Neutrophil (primary cell): Measurements from ENCODE around the gene PRRC1.

ENCODE experiments used
- H3K27ac ChIP-seq: fragments of 200-600 bp; sonication (generic); 2 replicates; pipeline ENCODE4 v1.5.1; 2016; ENCODE audit warnings: mild to moderate bottlenecking, moderate library complexity
- H3K27me3 ChIP-seq: fragments of 200-600 bp; sonication (generic); 2 replicates; pipeline ENCODE4 v1.6.0; 2016; ENCODE audit warnings: mild to moderate bottlenecking
- H3K36me3 ChIP-seq: fragments of 200-600 bp; sonication (generic); 2 replicates; pipeline ENCODE4 v1.5.1; 2017
- H3K4me1 ChIP-seq, 2 experiments: fragments of 200-600 bp in 1 of 2; sonication (generic) in 1 of 2; 1 replicate in 1 of 2; 2 replicates in 1 of 2; pipeline versions ENCODE4 v1.5.1 to v1.6.1; 2013 to 2016; ENCODE audit warnings: low read depth in 1 of 2, low read length in 1 of 2, mild to moderate bottlenecking in 1 of 2, moderate library complexity in 1 of 2; ENCODE audit not compliant: control insufficient read depth in 1 of 2, insufficient read depth in 1 of 2
- H3K4me3 ChIP-seq, 2 experiments: fragments of 200-600 bp in 1 of 2; sonication (generic) in 1 of 2; 1 replicate in 1 of 2; 2 replicates in 1 of 2; pipeline ENCODE4 v1.5.1; 2013 to 2016; ENCODE audit warnings: low read depth in 1 of 2, low read length in 1 of 2, mild to moderate bottlenecking in 1 of 2, moderate library complexity in 1 of 2
- H3K9me3 ChIP-seq: fragments of 200-600 bp; sonication (generic); 2 replicates; pipeline ENCODE4 v1.5.1; 2016
- TF ChIP-seq, protein P1 (sequence below): fragments of 200-600 bp; sonication (generic); IDR thresholded peaks from 2 replicates; pipeline ENCODE4 v1.5.1; 2016; ENCODE audit warnings: antibody characterized with exemption

The PRRC1 gene

DNA sequence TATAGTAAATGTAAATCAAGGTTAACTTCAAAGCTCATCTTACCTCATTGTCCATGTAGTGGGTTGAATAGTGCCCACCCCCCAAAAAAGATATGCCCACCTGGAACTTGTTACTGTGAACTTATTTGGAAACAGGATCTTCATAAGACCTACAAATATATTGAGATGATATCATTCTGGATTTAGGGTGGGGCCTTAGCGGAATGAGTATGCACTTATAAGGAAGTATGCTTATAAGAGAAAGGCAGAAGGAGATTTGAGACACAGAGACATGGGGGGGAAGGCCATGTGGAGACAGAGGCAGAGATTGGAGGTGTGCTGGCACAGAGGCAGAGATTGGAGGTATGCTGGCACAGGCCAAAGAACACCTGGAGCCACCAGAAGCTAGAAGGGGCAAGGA is 2.6 kb upstream of the PRRC1 start:
- Histone ChIP-seq H3K4me1 (peaks cover 12 to 15% of the 10 kb centered on the region in 2 experiments), H3K27me3 (peaks cover 4% of the 10 kb centered on the region), H3K27ac (no peak overlapping the region), H3K36me3 (no peaks in the 10 kb centered on the region), H3K9me3 (no peaks in the 10 kb centered on the region), H3K4me3 (no peak overlapping the region)
- TF ChIP-seq, protein P1, sequence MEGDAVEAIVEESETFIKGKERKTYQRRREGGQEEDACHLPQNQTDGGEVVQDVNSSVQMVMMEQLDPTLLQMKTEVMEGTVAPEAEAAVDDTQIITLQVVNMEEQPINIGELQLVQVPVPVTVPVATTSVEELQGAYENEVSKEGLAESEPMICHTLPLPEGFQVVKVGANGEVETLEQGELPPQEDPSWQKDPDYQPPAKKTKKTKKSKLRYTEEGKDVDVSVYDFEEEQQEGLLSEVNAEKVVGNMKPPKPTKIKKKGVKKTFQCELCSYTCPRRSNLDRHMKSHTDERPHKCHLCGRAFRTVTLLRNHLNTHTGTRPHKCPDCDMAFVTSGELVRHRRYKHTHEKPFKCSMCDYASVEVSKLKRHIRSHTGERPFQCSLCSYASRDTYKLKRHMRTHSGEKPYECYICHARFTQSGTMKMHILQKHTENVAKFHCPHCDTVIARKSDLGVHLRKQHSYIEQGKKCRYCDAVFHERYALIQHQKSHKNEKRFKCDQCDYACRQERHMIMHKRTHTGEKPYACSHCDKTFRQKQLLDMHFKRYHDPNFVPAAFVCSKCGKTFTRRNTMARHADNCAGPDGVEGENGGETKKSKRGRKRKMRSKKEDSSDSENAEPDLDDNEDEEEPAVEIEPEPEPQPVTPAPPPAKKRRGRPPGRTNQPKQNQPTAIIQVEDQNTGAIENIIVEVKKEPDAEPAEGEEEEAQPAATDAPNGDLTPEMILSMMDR, result no peak

DNA sequence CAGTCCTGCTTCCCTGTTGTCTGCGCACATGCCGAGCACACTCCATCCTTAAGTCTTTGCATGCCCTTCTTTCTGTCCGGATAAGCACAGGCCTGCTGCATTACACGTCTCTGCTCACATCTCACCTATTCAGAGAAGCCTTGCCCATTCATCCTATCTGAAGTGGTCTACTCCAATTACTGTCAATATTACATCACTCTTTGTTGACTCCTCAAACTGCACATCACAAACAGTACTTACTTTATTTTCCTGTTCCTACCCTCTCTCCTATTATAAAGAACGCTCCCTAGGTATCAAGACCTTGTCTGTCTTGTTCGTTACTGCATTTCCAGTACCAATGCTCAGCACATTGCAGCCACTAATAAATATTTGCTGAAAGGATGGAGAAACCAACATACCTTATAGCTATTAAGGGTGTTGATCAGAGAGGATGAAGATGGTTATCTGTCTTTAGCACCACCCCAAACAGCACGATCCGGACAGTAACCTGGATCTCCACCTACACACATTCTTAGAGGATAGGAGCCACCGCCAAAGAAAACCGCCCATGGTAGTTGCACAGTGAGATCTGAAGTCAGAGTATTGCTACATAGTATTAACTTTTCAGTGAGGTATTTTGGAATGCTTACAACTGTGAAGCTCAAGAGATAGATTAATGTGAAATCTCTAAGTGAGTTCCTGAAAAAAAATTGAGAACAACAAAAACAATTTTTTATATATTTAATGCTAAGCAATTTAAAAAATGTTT is 1.6 kb upstream of the PRRC1 start:
- Histone ChIP-seq H3K36me3 (no peaks in the 10 kb centered on the region), H3K27ac (no peak overlapping the region), H3K9me3 (no peaks in the 10 kb centered on the region), H3K4me3 (no peak overlapping the region), H3K4me1 (peaks cover 12 to 15% of the 10 kb centered on the region in 2 experiments), H3K27me3 (peaks cover 4% of the 10 kb centered on the region)
- TF ChIP-seq, protein P1, result no peak

DNA sequence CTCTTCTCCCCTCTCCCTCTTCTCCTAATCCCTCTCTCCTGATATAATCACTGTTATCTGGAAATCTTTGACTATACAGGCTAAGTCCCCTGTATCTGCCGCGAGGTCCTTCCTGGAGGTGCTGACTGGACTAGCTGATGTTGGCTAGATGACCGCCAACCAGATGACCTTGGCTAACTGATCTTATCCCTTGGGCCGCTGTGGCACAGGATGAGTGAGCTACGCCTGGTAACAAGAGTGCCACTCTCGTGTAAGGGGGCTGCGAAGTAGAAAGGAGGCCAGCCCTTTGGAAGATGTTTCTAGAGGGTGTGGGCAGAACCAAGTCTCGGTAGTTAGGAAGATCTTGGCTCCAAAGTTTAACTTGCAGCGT is 345 bp upstream of the PRRC1 start:
- TF ChIP-seq, protein P1, result no peak
- no peak overlapping the region for H3K27ac ChIP-seq

DNA sequence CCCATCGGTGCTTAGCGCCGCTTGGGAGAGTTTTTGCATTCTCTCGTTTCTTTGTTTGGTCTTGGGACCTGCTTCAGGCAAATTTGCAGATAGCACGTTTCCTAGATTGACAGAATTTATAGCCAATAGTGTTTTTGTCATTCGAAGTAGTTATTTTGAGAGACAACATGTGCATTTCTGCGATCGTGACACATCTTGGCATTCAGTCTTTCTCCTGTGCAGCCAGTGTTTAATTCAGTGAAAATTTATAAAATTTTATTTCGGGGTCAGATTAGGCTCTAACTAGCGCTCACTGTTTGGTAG is 830 bp downstream of the PRRC1 start:
- peak overlapping the region; percentile 89 to 94 for H3K4me3 ChIP-seq

More for the DNA sequence above, 345 bp upstream of the PRRC1 start:
- Histone ChIP-seq H3K27me3 (no peaks in the 10 kb centered on the region), H3K9me3 (no peaks in the 10 kb centered on the region), H3K4me1 (peaks cover 12 to 15% of the 10 kb centered on the region in 2 experiments), H3K36me3 (no peaks in the 10 kb centered on the region), H3K4me3 (peak overlapping the region; percentile 89 to 94)

DNA sequence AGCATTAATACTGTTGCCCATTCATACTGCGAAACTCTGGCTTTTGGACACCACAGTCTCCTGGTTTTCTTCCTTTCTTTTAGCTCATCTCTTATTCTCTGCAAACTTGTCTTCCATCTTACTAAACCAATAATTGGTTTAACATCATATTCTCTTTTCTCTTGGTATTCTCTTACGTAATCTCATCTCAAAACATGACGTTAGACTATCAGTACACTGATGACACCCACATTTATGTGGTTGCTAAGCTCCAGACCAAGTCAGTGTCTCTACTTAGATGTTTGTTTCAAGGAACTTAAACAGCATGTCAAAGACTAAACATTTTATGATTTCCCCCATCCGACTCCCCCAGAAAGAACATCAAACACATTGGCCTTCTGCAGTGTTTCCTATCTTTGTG is 2.1 kb downstream of the PRRC1 start:
- Histone ChIP-seq H3K27ac (no peak overlapping the region), H3K4me1 (peaks cover 12 to 15% of the 10 kb centered on the region in 2 experiments), H3K9me3 (no peaks in the 10 kb centered on the region), H3K36me3 (peaks cover 14% of the 10 kb centered on the region), H3K27me3 (no peaks in the 10 kb centered on the region), H3K4me3 (no peak overlapping the region)
- TF ChIP-seq, protein P1, result no peak

More for the DNA sequence above, 830 bp downstream of the PRRC1 start:
- Histone ChIP-seq H3K4me1 (peaks cover 12 to 15% of the 10 kb centered on the region in 2 experiments), H3K9me3 (no peaks in the 10 kb centered on the region), H3K27me3 (no peaks in the 10 kb centered on the region), H3K27ac (peak overlapping the region; percentile 76), H3K36me3 (peaks cover 1% of the 10 kb centered on the region)
- TF ChIP-seq, protein P1, result no peak
